CD14-positive monocyte (primary cell): ENCODE results near the gene ABCC5. TPM values are rescaled to one million over a fixed set of nuclear protein-coding genes. Genes with fewer than 3 reads are reported as not detected.

Experiments
- DNase-seq, 3 donors: peaks; one replicate each; pipeline ENCODE4 v3.0.0-alpha.2; 2011 to 2022
- H2AFZ ChIP-seq: 2 replicates; pipeline ENCODE4 v1.6.0; 2012; ENCODE audit warnings: mild to moderate bottlenecking, low read depth, low read length, inconsistent platforms; ENCODE audit not compliant: insufficient read depth, poor library complexity, severe bottlenecking
- H3K27ac ChIP-seq, 2 donors: 1 replicate in 1 of 2; 2 replicates in 1 of 2; pipeline ENCODE4 v1.5.1; 2012 to 2013; ENCODE audit warnings: low read length in 2 of 2, control low read depth in 1 of 2, inconsistent platforms in 1 of 2, low read depth in 1 of 2, mild to moderate bottlenecking in 1 of 2
- H3K27me3 ChIP-seq, 2 donors: one replicate each; pipeline versions ENCODE4 v1.6.0 to v1.6.1; 2011 to 2013; ENCODE audit warnings: low read length in 2 of 2; ENCODE audit not compliant: control insufficient read depth in 2 of 2, insufficient read depth in 2 of 2
- H3K36me3 ChIP-seq, 2 donors: replicated peaks in 1 of 2; 1 replicate in 1 of 2; 2 replicates in 1 of 2; pipeline versions ENCODE4 v1.5.1 to v1.6.1; 2012 to 2013; ENCODE audit warnings: low read length in 2 of 2, control low read depth in 1 of 2, inconsistent platforms in 1 of 2, mild to moderate bottlenecking in 1 of 2; ENCODE audit not compliant: insufficient read depth in 2 of 2, control insufficient read depth in 1 of 2
- H3K4me1 ChIP-seq, 2 donors: 1 replicate in 1 of 2; 2 replicates in 1 of 2; pipeline versions ENCODE4 v1.5.1 to v1.6.1; 2012 to 2013; ENCODE audit warnings: low read length in 2 of 2, control low read depth in 1 of 2, inconsistent platforms in 1 of 2, mild to moderate bottlenecking in 1 of 2, moderate library complexity in 1 of 2; ENCODE audit not compliant: insufficient read depth in 2 of 2, control insufficient read depth in 1 of 2
- H3K4me2 ChIP-seq: replicated peaks from 2 replicates; pipeline ENCODE3; 2012; ENCODE audit warnings: low read length, moderate library complexity, mild to moderate bottlenecking; ENCODE audit not compliant: poor library complexity, severe bottlenecking; ENCODE audit errors: extremely low read depth
- H3K4me3 ChIP-seq, 3 experiments: fragments of 200-600 bp in 1 of 3; sonication (generic) in 1 of 3; replicated peaks in 1 of 3; 1 replicate in 2 of 3; 2 replicates in 1 of 3; pipeline ENCODE4 v1.5.1; 2011 to 2013; ENCODE audit warnings: low read length in 3 of 3, mild to moderate bottlenecking in 3 of 3, control low read depth in 2 of 3, low read depth in 2 of 3, inconsistent platforms in 1 of 3, moderate library complexity in 1 of 3
- H3K79me2 ChIP-seq: 2 replicates; pipeline ENCODE4 v1.6.0; 2012; ENCODE audit warnings: mild to moderate bottlenecking, control low read depth, inconsistent platforms, low read length, moderate library complexity; ENCODE audit not compliant: insufficient read depth
- H3K9ac ChIP-seq: 2 replicates; pipeline ENCODE4 v1.6.0; 2017; ENCODE audit warnings: low read length, mild to moderate bottlenecking; ENCODE audit not compliant: insufficient read depth, poor library complexity, severe bottlenecking
- H3K9me3 ChIP-seq, 2 donors: replicated peaks in 1 of 2; 1 replicate in 1 of 2; 2 replicates in 1 of 2; pipeline versions ENCODE4 v1.5.1 to v1.6.1; 2012 to 2013; ENCODE audit warnings: low read length in 2 of 2, control low read depth in 1 of 2; ENCODE audit not compliant: control insufficient read depth in 1 of 2, insufficient read depth in 1 of 2
- H4K20me1 ChIP-seq: 2 replicates; pipeline ENCODE4 v1.6.0; 2012; ENCODE audit warnings: mild to moderate bottlenecking, low read length, control low read depth, moderate library complexity; ENCODE audit not compliant: insufficient read depth
- H3K27ac Mint-ChIP-seq, 7 donors: one replicate each; pipeline ENCODE4 v1.8.0; 2020; ENCODE audit warnings: mild to moderate bottlenecking in 7 of 7, mixed read lengths in 7 of 7, moderate library complexity in 6 of 7, inconsistent platforms in 2 of 7
- H3K27me3 Mint-ChIP-seq, 3 donors: one replicate each; pipeline ENCODE4 v1.8.0; 2021 to 2022; ENCODE audit warnings: low read depth in 3 of 3, mild to moderate bottlenecking in 3 of 3, mixed read lengths in 3 of 3, moderate library complexity in 3 of 3, inconsistent platforms in 1 of 3
- H3K36me3 Mint-ChIP-seq, 2 donors: one replicate each; pipeline ENCODE4 v1.8.0; 2020; ENCODE audit warnings: mixed read lengths in 2 of 2, inconsistent platforms in 1 of 2, mild to moderate bottlenecking in 1 of 2
- H3K4me1 Mint-ChIP-seq: one replicate; pipeline ENCODE4 v1.8.0; 2020; ENCODE audit warnings: mild to moderate bottlenecking, mixed read lengths
- H3K4me3 Mint-ChIP-seq, 2 donors: one replicate each; pipeline ENCODE4 v1.8.0; 2020; ENCODE audit warnings: mild to moderate bottlenecking in 2 of 2, mixed read lengths in 2 of 2, moderate library complexity in 1 of 2
- H3K9me3 Mint-ChIP-seq, 7 donors: one replicate each; pipeline ENCODE4 v1.8.0; 2020 to 2022; ENCODE audit warnings: mixed read lengths in 7 of 7, mild to moderate bottlenecking in 6 of 7, moderate library complexity in 6 of 7, inconsistent platforms in 2 of 7
- WGBS: methylation state at CpG from one replicate; pipeline ENCODE4 v1.1.5; 2013; ENCODE audit warnings: missing lambda C conversion rate; ENCODE audit not compliant: insufficient coverage; 5-methylcytosine and 5-hydroxymethylcytosine counted together
- intact Hi-C, 2 donors: fragments of 100-400 bp; cut with micrococcal nuclease; formaldehyde crosslinking; loops; one replicate each; pipeline versions ENCODE4 v1.15.0 to v1.15.1; 2023
- polyA plus RNA-seq, 3 donors: library from polyadenylated mRNA; depleted of rRNA in 1 of 3; unstranded in 2 of 3; stranded (reverse) in 1 of 3; fragments of 300-500 nt in 2 of 3; fragments of >200 nt in 1 of 3; fragmentation: Illumina TruSeq in 2 of 3; gene quantifications; 1 replicate in 2 of 3; 2 replicates in 1 of 3; pipeline ENCODE4 v1.2.3, GENCODE V29; 2012 to 2021
- TF ChIP-seq, protein P1 (sequence below): fragments of 200-600 bp; IDR thresholded peaks from one replicate; pipeline ENCODE4 v1.8.0; 2022; ENCODE audit warnings: antibody characterized with exemption, mild to moderate bottlenecking

ABCC5 gene
- polyA plus RNA-seq, 3 donors, result 6.2 to 30.9 (median 7.7) TPM

DNA sequence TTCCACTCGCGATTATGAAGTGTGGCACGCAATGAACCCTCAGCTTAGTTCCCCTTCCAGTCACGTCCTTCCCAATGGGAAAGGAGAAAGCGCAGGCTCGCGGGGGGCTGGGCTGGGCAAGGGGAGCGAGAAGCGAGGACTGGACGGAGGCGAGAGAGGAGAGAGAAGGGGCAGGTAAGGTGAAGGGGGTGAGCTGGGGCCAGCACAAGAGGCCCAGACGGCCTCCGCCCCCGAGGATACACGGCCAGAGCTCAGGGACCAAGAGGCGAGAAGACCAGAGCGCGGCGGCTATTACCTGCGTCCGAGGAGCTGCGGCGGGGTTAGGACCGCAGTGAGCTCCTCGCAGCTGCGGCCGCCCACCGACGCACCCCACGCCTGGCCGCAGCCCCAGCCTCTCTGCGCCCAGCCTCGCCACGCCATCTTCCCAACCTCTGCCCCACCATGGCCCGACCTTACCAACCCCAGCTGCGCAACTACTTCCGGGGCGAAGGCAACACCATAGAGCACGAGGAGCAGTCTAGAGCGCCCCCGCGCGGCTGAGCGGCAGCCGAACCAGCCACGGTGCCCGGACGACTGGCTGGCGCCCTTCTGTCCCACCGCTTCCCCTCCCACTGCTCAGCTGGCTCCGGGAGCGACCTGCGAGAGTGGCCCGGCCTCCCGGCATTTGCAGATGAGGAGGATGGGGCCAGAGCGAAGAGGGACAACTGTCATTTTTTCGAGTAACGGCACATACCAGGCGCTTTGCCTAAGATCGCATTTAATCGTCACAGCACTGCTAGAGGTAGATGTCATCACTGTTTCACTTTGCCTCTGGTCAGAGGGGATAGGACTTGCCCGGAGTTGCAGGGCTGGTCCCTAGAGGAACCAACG is 133.0 kb downstream of the ABCC5 start, which contains the start of gene PARL:
PARL (minus strand) TSS at position 454 of the 870 bp plus-strand sequence; CDS start at position 420, 34 bp downstream.
- Histone ChIP-seq H3K9me3 (no peaks in the 10 kb centered on the region), H3K27ac (peak within 1 kb of the TSS; percentile 77 to 90), H3K27me3 (no peaks in the 10 kb centered on the region), H3K4me3 (peak within 1 kb of the TSS; percentile 56 to 92 (median 86)), H3K36me3 (no peaks in the 10 kb centered on the region), H3K9ac (peak within 1 kb of the TSS; percentile 84), H3K79me2 (peaks cover 50% of the 10 kb centered on the region), H2AFZ (peak within 1 kb of the TSS; percentile 98), H4K20me1 (peaks cover 27% of the 10 kb centered on the region), H3K4me2 (peak within 1 kb of the TSS; percentile 92), H3K4me1 (peaks cover 36 to 51% of the 10 kb centered on the region in 2 donors)
- H3K27ac Mint-ChIP-seq, result peak within 1 kb of the TSS; percentile 86 to 96 (median 93)
- WGBS, result 0% methylated on average over 61 of the region's 63 CpGs
- TF ChIP-seq, protein P1, sequence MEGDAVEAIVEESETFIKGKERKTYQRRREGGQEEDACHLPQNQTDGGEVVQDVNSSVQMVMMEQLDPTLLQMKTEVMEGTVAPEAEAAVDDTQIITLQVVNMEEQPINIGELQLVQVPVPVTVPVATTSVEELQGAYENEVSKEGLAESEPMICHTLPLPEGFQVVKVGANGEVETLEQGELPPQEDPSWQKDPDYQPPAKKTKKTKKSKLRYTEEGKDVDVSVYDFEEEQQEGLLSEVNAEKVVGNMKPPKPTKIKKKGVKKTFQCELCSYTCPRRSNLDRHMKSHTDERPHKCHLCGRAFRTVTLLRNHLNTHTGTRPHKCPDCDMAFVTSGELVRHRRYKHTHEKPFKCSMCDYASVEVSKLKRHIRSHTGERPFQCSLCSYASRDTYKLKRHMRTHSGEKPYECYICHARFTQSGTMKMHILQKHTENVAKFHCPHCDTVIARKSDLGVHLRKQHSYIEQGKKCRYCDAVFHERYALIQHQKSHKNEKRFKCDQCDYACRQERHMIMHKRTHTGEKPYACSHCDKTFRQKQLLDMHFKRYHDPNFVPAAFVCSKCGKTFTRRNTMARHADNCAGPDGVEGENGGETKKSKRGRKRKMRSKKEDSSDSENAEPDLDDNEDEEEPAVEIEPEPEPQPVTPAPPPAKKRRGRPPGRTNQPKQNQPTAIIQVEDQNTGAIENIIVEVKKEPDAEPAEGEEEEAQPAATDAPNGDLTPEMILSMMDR, result peak; percentile 92
- no peaks in the 10 kb centered on the region for H3K9me3 Mint-ChIP-seq
- H3K4me1 Mint-ChIP-seq, result peaks cover 41% of the 10 kb centered on the region
- intact Hi-C loops, result loop anchor here in 1 of 2 donors (5.0 to 10.0 kb wide), 2 partner anchors 57 to 420 kb away; partner anchors contain the start of gene MAP6D1
- peaks cover 0 to 4% (median 2%) of the 10 kb centered on the region in 3 donors for H3K27me3 Mint-ChIP-seq
- peak; percentile 92 to 95 (median 93) for DNase-seq
- H3K36me3 Mint-ChIP-seq, result peaks cover 0 to 1% of the 10 kb centered on the region in 2 donors
- H3K4me3 Mint-ChIP-seq, result peak within 1 kb of the TSS; percentile 93 to 98

DNA sequence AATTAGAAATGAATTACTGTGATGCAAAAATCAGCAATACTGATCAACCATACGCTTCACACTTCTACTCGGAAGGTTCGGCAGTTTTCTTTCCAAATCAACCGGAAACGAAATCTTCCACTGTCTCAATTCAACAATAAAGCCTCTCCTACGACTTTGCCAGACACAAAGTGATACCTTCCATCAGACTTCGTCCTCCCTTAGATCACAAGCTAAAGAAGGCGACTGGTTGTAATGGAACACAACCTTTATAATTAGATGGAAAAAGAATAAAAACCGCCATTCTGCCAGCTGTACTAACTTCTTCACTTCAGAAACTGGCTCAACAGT is 133.6 kb downstream of the ABCC5 start:
- peak overlapping the region; percentile 98 for H2AFZ ChIP-seq
- Mint-ChIP-seq H3K27ac (peak overlapping the region; percentile 86 to 96 (median 93)), H3K9me3 (no peaks in the 10 kb centered on the region), H3K36me3 (peaks cover under 1 to 1% of the 10 kb centered on the region in 2 donors), H3K4me3 (peak overlapping the region; percentile 93 to 98), H3K27me3 (peaks cover 0 to 2% (median 0%) of the 10 kb centered on the region in 3 donors), H3K4me1 (peaks cover 46% of the 10 kb centered on the region)
- H3K27ac ChIP-seq, result peak overlapping the region; percentile 77 to 90
- no peak for DNase-seq
- peak overlapping the region; percentile 92 for H3K4me2 ChIP-seq
- H3K4me1 ChIP-seq, result peaks cover 42 to 57% of the 10 kb centered on the region in 2 donors
- 0% methylated on average over 4 of the region's 9 CpGs for WGBS
- H3K9ac ChIP-seq, result peak overlapping the region; percentile 84
- H3K4me3 ChIP-seq, result peak overlapping the region; percentile 56 to 92 (median 86)
- no peaks in the 10 kb centered on the region for H3K9me3 ChIP-seq
- peaks cover 56% of the 10 kb centered on the region for H3K79me2 ChIP-seq
- H3K27me3 ChIP-seq, result no peaks in the 10 kb centered on the region
- intact Hi-C loops, result loop anchor here in 1 of 2 donors (5.0 to 10.0 kb wide), 2 partner anchors 57 to 419 kb away; partner anchors contain the start of gene MAP6D1
- TF ChIP-seq, protein P1, result no peak
- H4K20me1 ChIP-seq, result peaks cover 33% of the 10 kb centered on the region
- no peaks in the 10 kb centered on the region for H3K36me3 ChIP-seq
